GM21367 (cell line): ENCODE measurements around the gene DSCAML1.

Source experiments
- ATAC-seq: cut with Tn5 transposase; IDR thresholded peaks from one replicate; pipeline ENCODE4 v1.9.1; 2021; ENCODE audit not compliant: unreplicated experiment

Gene DSCAML1

DNA sequence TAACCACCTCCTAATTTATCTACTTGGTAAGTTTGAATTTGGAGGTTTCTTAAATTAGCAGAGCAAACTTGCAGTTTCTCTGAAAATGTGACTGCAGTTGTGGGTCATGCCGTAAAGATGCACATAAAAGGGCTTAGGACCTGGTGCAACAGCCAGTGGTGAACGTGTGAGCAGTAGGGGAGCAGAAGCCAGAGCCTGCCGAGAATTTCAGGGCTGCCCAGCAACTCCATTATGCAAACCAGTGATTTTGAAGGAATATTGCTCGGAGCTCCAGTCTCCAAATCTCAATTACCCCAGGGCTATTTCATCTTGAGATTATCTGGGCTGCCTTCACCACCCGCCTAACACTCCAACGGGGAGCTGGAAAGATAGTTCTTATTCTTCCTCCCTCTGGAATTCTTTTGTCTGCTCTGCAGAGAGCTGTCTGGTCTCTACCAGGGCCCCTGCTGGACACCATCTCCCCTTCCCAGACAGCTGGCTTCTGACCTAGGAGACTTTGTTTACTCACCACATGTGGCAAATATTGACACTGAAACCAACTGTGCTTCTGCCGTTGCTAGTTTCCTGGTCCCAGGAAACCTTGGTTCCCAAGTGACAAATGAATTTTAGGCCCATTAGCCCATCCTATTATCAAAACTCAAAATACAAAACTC lies 93.9 kb downstream of the DSCAML1 start:
- ATAC-seq = no peak

DNA sequence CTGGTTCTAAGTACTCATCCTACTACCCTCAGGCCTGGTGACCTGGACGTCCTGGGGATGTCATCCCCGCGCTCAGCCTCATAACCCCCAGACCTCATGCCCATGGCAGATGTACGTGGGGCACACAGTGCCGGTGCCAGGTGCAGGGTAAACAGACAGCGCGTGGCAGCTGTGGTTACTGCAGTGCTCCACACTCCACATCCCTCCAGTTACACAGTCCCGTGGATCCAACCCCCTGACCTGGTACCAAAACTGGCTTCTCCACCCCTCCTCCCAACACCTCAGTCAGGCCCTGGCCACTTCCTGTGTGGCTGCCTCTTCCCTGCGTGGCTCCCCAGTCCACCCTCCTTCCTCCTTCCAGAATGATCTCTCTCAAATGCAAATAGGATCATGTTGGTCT lies 95.2 kb downstream of the DSCAML1 start:
- ATAC-seq = no peak

GRCh38 chr11:117700551-117700950 lies 96.5 kb downstream of the DSCAML1 start:
- ATAC-seq = no peak

DNA sequence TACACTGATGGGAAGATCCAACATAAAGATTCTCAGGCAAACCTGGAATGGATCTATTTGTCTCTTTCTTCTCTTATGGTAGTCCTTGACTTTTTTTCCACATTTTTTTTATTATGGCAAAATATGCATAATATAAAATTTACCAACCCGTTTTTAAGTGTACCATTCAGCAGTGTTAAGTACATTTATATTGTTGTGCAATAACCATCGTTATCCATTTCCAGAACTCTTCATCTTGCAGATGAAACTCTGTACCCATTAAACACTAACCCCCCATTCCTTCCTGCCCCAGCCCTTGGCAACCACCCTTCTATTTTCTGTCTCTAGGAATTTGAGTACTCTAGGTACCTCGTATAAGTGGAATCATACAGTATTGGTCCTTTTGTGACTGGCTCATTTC lies 99.7 kb downstream of the DSCAML1 start:
- no peak for ATAC-seq

DNA sequence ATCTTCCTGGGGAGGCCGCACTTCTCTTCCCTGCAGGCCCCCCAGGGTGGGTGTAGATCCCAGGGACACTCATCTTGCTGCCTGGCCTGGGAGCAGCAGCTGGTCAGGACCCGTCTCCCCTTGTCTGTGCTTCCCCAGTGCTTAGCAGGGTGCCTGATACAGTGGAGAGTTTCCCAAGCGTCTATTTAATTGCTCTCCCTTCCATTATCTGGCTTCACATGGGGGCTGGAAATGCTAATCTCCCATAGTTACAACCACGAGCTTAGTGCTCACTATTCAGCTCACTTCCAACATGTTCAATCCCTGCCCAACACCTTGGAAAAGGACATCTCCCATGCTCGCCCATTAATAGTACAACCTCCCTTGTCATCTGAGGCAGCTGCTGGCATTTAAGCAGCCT lies 100.5 kb downstream of the DSCAML1 start:
- no peak for ATAC-seq

DNA sequence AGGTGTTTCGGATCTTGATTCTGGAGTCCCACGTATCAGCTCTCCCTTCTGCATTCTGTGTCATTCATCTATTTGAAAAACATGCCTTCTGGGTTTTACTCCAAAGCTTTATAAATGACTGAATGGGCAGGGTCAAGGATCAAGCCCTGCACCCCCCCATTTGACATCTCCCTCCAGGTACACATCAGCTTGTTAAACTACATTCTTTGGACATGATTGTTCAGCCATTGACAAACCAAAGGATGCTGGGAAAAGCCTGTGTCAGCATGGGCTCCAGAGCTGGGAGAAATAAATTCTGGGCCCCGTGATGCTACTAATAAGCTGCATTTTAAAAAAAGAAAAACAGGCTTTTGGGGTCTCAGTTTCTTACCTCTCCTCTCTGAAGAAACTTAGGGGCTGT lies 103.7 kb downstream of the DSCAML1 start:
- no peak for ATAC-seq

DNA sequence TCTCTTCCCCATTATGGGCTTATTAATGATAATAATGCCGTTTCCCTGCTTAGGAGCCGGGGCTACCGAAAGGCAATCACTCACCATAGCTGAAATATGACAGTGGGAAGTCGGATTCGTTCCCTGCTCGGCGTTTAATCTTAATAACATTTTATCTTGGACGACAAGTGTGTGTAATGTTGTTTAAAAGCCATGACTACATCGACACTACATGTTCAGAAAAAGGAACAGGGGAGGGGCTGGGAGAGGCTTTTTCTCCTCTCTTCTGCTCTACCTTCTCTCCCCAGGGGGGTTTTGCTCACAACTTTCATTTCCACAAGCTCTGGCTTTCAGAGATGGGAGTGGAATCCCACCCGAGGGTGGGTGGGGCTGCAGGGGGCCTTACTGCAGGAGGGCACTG lies 105.5 kb downstream of the DSCAML1 start:
- no peak for ATAC-seq

- ATAC-seq = no peak
Observed at GRCh38 chr11:117691218-117691514, 105.8 kb downstream of the DSCAML1 start.

DNA sequence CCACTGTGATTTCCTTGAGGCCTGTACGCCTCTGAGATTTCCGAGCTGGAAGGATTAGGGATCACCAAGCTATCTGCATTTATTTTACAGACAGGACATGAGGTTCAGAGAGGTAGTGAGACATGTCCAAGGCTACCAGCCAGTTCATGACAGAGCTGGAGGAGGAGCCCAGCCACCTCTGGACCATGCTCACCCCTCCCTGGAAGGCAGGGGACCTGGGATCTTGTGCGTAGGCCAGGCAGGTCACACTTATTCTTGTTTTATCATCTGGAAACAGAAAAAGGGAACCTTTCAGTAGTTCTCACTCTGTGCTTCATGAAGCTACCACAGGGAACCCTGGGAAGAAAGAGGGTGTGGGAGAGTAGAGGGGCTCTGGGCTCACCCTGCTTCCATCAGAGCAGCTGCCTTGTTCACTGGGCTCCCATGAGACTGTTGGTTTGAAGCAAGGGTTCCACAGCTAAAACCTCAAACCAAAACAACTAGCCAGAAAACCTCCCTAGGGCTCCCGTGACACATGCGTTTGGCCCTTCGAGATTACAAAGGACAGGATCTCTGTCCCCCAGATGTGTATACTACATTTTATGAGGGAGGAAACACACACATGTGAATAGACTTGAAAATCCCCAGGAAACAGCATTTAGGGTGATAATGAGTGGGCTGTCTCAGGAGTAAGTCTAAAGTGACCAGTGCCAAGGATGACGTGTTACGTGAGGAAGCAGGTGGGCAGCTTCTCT lies 106.4 kb downstream of the DSCAML1 start:
- ATAC-seq = no peak

GRCh38 chr11:117688255-117688797 lies 108.7 kb downstream of the DSCAML1 start:
- no peak for ATAC-seq

DNA sequence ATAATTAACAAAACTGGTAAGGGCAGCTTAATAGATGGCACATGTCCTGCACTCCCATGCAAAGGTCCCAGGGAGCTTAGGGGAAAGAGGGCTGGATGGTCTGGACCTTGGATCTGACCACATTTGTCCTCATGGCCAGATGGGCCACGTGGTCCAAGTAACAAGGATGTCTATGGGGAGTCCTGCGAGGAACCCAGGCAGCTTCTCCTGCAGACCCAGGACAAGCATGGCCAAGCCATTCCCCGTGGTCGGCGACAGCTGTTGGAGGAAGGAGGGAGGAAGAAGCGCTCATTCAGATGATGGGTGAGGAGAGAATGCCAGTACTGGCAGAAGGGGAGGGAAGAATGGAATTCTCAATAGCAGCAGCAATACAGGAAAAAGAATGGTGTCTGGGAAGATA lies 109.2 kb downstream of the DSCAML1 start:
- no peak for ATAC-seq

DNA sequence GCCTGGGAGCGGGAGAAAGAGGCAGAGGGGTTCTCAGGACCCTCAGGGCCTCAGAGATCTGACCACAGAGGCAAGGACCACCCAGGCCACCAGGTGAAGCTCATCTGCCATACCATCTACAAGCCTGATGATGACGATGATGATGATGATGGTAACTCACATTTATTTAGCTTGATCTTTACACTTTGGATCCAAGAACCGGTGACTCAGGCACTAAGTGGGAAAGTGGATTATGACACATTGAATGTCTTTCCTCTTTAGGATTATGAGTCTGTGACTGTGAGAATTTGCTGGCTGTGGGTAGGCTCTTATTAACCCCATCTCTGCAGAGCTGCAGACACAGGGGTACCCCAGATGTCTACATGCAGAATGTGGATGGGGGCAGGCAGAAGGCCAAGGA lies 110.3 kb downstream of the DSCAML1 start:
- ATAC-seq = no peak

DNA sequence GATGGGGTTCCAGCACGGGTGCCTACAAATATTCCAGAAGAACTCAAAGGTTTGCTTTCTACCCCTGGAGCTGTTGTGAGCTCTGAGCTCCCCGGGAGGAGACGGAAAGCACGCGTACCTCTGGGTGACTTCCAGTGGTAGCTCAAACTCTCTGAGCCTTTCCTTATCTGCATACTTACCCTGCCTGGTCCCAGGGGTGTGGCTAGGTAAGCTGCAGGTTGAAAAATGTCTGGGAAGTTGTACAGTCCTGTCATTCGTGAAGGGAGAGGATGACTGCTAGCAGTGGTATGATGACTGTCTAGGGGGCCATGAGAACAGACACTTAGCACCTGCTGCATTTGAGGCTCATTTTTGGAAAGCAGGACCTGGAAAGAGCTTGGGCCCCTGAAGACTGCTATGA lies 111.5 kb downstream of the DSCAML1 start:
- ATAC-seq = no peak

DNA sequence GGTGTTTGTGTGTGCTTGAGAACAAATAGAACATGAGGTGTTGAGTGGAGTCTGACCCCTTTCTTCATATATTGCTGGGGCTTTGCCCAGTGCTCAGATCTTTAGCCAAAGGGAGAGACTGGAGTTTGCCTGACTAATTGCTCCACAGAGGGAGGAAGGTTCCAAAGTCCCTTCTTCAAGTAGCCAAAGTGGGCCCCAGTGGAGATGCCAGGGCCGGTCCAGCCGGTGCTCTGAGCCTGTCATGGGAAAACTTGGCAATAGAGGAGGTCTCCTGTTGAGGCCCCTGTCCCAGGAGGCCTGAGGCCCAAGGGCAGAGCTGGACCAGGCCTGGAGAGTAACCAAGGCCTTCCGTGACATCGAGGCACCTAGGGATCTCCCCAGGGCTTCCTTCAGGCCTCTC lies 112.3 kb downstream of the DSCAML1 start:
- no peak for ATAC-seq

DNA sequence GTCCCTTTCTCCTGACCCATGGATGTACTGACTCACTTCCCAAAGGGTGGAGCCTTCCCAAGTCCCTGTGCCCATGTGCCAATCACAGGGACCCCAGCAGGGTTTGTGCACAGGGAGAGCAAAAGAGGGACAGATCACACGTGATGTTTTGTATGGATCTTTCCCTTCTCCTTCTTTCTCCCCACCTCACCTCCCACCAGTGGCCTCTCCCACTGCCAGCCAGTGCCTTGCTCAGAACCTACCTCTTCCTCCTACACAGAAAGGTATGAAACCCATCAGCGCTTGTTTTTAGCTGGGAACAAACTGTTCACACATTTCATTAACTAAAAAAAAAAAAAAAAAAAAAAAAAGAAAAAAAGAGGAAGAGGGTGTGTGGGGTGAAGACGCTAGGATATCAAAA lies 112.9 kb downstream of the DSCAML1 start:
- ATAC-seq = no peak

DNA sequence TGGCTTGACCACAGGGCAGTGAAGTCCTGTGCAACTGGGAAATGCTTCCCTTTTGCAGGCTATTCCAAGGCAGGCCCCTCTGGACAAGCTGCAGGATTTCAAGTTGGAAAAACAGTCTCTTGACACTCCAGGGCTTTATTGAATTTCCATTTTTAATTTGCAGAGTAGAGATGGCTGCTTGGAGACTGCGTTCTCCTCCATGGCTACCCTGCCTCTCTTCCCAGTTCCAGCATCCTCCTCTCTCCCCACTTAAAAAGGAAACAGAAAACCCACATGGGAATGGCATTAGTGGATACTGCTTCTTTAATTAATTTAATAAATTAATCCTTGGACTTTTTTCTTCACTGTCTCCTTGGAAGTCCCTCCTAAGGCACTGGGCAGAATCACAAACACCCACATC lies 115.6 kb downstream of the DSCAML1 start:
- ATAC-seq = no peak

DNA sequence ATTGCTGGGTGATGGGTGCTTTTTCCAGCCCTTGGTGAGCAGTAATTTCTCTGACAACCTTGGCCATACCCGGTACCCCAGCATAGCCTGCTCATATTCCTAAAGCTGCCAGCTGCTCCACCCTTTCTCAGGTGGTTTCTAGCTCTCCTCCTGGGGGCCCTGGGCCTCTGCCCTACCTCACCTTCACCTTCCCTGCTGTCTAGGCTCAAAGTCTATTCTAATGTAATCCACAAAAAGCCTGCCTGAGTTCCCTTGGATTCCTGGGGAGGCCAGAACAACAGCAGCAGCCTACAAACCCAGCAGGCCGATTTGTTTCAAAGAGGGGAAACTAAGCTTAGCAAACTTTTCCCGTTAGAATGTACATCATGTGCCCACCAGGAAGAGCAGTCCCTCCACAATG lies 117.6 kb downstream of the DSCAML1 start:
- ATAC-seq = no peak

GRCh38 chr11:117678658-117679406 lies 118.2 kb downstream of the DSCAML1 start:
- ATAC-seq = no peak

DNA sequence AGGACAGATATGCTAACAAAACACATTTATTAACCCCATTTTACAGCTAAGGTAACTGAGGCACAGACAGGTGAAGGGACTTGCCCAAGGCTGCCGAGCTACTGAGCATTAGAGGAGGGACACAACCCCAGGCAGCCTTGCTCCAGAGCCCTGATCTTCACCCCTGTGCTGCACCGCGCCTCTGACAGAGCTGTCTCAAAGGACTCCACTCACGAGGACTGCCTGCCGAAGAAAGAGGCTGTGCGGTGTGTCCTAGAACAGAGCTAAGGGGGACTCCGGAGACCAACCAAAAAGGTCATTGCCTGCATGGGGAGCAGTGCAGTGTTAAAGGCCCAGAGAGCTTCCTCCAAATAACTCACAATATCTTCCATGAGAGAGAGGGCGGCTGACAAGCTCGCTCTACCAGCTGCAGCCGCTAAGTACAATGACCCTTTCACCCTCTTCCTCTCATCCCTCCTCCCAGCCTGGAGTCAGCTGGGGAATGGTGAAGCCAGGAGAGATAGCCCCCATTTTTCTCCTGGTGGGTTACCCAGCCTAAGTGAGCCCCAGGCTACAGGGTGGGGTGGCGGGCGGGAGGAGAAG lies 119.2 kb downstream of the DSCAML1 start:
- ATAC-seq = no peak

DNA sequence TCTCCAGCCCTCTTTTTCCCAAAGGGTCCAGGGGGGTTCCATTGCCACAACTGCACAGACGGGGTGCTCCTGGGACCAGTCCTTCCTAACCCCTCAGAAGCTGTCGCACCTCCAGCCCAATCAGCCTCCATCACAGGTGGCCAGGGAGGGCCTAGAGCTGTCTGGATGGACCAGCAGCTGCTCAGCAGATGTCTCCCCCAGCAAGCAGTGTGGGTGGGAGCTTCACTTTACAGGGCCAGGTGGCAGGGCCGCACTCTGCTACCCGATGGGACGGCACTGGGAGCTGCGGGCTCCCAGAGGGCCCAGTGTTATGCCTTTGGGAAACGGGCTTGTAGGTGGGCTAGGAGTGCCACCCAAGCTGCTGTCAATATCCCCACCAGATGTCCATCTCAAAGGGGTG lies 120.5 kb downstream of the DSCAML1 start:
- ATAC-seq = no peak

GRCh38 chr11:117673602-117674001 lies 123.4 kb downstream of the DSCAML1 start:
- ATAC-seq = no peak

DNA sequence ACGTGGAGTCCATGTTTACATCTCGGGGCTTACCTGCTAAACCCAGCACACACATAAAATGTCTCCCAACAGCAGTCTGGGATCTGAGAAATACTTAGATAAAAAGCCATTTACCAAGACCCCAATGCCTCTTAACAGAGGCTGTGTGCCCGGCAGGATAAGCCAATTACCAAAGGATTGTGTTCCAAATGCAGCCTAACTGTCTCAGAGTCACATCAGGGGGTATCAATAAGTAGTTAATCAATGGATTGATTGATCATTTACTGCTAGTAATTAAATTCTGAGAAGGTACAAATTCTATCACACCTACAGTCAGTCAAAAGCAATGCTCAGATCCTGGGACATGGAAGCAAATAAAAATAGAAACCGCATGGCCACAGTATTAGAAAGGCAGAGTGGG lies 125.6 kb downstream of the DSCAML1 start:
- no peak for ATAC-seq
